BE2C (cell line): ENCODE results near the gene CDC42SE1.

Experiments used
- DNase-seq: peaks from one replicate; pipeline ENCODE4 v3.0.0-alpha.2; 2020
- H3K27me3 ChIP-seq: fragments of 250-450 bp; sonication (Bioruptor Pico); 2 replicates; pipeline ENCODE4 v1.5.1; 2020; ENCODE audit warnings: mild to moderate bottlenecking
- H3K36me3 ChIP-seq: fragments of 250-450 bp; sonication (Bioruptor Pico); 2 replicates; pipeline ENCODE4 v1.5.1; 2020; ENCODE audit warnings: mild to moderate bottlenecking
- H3K4me1 ChIP-seq: fragments of 250-450 bp; sonication (Bioruptor Pico); 2 replicates; pipeline ENCODE4 v1.5.1; 2020
- H3K4me3 ChIP-seq: 2 replicates; pipeline ENCODE4 v1.5.1; 2011; ENCODE audit warnings: low read depth, low read length
- H3K9me3 ChIP-seq: fragments of 250-450 bp; sonication (Bioruptor Pico); 2 replicates; pipeline ENCODE4 v1.5.1; 2020
- TF ChIP-seq, protein P1 (sequence below): IDR thresholded peaks from 2 replicates; pipeline ENCODE4 v1.5.1; 2012; ENCODE audit warnings: mild to moderate bottlenecking, low read depth, low read length

CDC42SE1 gene

DNA sequence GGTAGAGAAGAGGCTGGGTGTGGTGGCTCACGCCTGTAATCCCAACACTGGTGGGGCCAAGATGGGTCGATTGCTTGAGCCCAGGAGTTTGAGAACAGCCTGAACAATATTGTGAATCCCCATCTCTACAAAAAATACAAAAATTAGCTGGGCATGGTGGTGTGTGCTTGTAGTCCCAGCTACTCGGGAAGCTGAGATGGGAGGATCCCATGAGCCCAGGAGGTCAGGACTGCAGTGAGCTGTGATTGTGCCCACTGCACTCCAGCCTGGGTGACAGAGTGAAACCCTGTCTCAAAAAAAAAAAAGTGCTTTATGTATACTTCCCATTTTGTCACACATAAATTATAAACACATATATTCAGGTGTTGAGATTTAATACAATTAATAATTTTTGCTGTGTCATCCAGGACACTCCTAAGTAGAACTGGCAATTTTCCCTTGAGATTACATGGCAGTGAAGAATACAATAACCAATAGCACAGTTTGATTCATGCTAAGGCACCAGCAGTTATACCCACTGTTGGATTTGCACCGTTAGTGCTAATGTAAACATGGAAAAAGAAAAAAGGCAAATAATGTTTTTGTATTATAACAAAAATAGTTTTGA is 26.6 kb upstream of the CDC42SE1 start:
- no peaks in the 10 kb centered on the region for H3K36me3 ChIP-seq
- TF ChIP-seq, protein P1, sequence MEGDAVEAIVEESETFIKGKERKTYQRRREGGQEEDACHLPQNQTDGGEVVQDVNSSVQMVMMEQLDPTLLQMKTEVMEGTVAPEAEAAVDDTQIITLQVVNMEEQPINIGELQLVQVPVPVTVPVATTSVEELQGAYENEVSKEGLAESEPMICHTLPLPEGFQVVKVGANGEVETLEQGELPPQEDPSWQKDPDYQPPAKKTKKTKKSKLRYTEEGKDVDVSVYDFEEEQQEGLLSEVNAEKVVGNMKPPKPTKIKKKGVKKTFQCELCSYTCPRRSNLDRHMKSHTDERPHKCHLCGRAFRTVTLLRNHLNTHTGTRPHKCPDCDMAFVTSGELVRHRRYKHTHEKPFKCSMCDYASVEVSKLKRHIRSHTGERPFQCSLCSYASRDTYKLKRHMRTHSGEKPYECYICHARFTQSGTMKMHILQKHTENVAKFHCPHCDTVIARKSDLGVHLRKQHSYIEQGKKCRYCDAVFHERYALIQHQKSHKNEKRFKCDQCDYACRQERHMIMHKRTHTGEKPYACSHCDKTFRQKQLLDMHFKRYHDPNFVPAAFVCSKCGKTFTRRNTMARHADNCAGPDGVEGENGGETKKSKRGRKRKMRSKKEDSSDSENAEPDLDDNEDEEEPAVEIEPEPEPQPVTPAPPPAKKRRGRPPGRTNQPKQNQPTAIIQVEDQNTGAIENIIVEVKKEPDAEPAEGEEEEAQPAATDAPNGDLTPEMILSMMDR: no peak
- DNase-seq: no peak
- H3K4me3 ChIP-seq: no peak overlapping the region
- no peaks in the 10 kb centered on the region for H3K27me3 ChIP-seq
- no peaks in the 10 kb centered on the region for H3K9me3 ChIP-seq
- H3K4me1 ChIP-seq: no peaks in the 10 kb centered on the region

DNA sequence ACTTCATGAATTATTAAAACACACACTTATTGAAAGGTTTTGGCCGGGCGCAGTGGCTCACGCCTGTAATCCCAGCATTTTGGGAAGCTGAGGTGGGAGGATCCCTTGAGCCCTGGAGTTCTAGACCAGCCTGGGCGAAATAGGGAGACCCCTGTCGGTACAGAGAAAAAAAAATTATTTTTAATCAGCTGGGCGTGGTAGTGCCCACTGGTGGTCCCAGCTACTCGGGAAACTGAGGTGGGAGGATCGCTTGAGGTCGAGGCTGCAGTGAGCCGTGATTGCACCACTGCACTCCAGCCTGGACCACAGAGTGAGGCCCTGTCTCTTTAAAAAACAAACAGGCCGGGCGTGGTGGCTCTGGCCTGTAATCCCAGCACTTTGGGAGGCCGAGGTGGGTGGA is 12.8 kb upstream of the CDC42SE1 start:
- no peaks in the 10 kb centered on the region for H3K9me3 ChIP-seq
- peaks cover 37% of the 10 kb centered on the region for H3K36me3 ChIP-seq
- TF ChIP-seq, protein P1: no peak
- no peaks in the 10 kb centered on the region for H3K27me3 ChIP-seq
- no peaks in the 10 kb centered on the region; the same call in 1 of the 2 replicates for H3K4me1 ChIP-seq
- H3K4me3 ChIP-seq: no peak overlapping the region
- no peak for DNase-seq

DNA sequence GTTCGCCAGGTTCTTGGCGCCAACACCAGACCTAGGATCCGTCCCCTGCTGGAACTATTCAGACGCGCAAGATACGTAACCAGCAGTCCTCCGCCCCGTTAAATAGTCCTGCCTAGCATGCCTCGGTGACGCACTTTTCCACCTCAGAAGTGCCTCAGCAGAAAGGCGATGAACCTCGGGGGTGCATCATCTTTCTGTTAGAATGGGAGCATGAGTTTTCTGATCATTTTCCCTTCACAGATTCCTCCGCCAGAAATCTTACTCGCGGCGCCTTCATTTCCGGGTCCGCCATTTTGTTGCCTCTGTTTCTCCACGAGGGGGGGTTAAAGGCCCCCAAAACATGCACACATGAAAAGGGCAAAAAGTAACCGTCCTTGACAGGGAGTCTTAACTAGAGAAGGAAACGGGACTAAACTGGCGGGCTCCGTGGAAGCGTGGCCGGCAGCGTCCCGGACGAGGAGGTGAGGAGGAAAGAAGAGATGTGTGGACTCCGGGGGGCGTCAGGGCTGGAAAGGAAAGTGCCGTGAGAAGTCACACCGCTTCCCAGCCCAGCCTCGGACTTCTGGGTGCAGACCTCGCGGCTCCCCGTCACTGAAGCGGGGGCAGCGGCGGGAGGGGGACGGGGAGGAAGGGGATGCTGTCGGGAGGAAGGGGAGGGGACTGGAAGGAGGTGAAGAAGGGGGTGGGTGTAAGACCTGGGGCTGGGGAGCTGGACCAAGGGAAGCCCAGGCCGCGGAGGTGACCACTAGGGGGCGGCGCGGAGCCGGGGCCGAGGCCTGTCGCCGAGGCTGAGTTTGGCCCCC is 11.3 kb upstream of the CDC42SE1 start, which contains the start of gene GABPB2:
GABPB2 (plus strand) TSS at position 288 of the 803 bp plus-strand sequence. CDS start 17,429 bp downstream, outside the sequence.
- DNase-seq: peak; percentile 93
- Histone ChIP-seq H3K27me3 (no peaks in the 10 kb centered on the region), H3K4me1 (no peaks in the 10 kb centered on the region; the same call in 1 of the 2 replicates), H3K9me3 (no peaks in the 10 kb centered on the region), H3K4me3 (peak within 1 kb of the TSS; percentile 83), H3K36me3 (peaks cover 48% of the 10 kb centered on the region)
- TF ChIP-seq, protein P1: peak; percentile 84

DNA sequence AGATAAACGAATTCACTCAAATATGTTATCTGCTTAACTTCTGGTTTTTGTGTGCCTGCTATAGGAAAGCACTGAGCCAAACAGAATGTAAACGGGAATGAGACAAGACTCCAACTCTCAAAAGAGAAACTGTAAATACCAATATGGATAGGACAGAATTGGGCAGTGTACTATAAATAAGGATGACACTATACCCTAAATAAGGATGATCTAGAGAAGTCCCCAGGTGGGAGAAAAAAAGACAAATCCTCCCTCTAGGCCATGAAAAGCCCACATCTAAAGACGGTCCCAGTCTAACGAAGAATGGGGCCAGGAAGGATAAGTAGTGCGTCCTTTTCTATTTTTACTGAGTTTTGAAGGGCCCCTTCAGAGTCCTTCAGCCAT is 9.7 kb upstream of the CDC42SE1 start:
- TF ChIP-seq, protein P1: no peak
- H3K4me3 ChIP-seq: no peak overlapping the region
- no peak for DNase-seq

DNA sequence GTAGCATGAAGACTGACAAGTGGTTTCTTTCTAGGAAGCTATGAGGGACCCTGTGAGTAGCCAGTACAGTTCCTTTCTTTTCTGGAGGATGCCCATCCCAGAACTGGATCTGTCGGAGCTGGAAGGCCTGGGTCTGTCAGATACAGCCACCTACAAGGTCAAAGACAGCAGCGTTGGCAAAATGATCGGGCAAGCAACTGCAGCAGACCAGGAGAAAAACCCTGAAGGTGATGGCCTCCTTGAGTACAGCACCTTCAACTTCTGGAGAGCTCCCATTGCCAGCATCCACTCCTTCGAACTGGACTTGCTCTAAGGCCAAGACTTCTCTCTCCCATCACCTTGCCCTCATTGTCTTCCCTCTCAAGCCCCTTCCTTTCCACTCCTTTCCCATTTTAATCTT is 7.8 kb upstream of the CDC42SE1 start:
- peaks cover 3% of the 10 kb centered on the region; the same call in 1 of the 2 replicates for H3K4me1 ChIP-seq
- no peaks in the 10 kb centered on the region for H3K9me3 ChIP-seq
- peaks cover 65% of the 10 kb centered on the region for H3K36me3 ChIP-seq
- H3K27me3 ChIP-seq: no peaks in the 10 kb centered on the region
- TF ChIP-seq, protein P1: no peak
- no peak overlapping the region for H3K4me3 ChIP-seq
- no peak for DNase-seq

More for the DNA sequence above, 9.7 kb upstream of the CDC42SE1 start:
- Histone ChIP-seq H3K4me1 (peaks cover 3% of the 10 kb centered on the region; the same call in 1 of the 2 replicates), H3K27me3 (no peaks in the 10 kb centered on the region), H3K9me3 (no peaks in the 10 kb centered on the region), H3K36me3 (peaks cover 56% of the 10 kb centered on the region)
